WTC11 (cell line): ENCODE measurements around the gene GAA. TPM values are rescaled to one million over a fixed set of nuclear protein-coding genes. Genes with fewer than 3 reads are reported as not detected.

Experiments used
- ATAC-seq: fragments of 200-7000 bp; cut with Tn5 transposase; 2 replicates; pipeline ENCODE4 v1.10.0; 2021; ENCODE audit warnings: mild to moderate bottlenecking, moderate library complexity
- CTCF ChIA-PET: fragments of 300-600 bp; sonication (Branson Sonifier 250); formaldehyde crosslinking; loops from one replicate; lab custom pipeline; 2021; ENCODE audit warnings: antibody characterized with exemption; lab: Charles Lee
- POLR2A ChIA-PET: fragments of 350-600 bp; sonication (Branson Sonifier 250); formaldehyde crosslinking; loops from one replicate; lab custom pipeline; 2021; ENCODE audit warnings: antibody characterized with exemption; lab: Charles Lee
- DNase-seq: peaks from one replicate; pipeline ENCODE4 v3.0.0; 2021; ENCODE audit warnings: low spot score
- H3K27ac Mint-ChIP-seq: 2 replicates; pipeline ENCODE4 v1.8.0; 2021; ENCODE audit warnings: mixed read lengths
- H3K27me3 Mint-ChIP-seq: 2 replicates; pipeline ENCODE4 v1.8.0; 2021; ENCODE audit warnings: low read depth, mild to moderate bottlenecking, moderate library complexity, mixed read lengths
- H3K36me3 Mint-ChIP-seq: 2 replicates; pipeline ENCODE4 v1.8.0; 2021; ENCODE audit warnings: mixed read lengths
- H3K4me1 Mint-ChIP-seq: 2 replicates; pipeline ENCODE4 v1.8.0; 2022; ENCODE audit warnings: mixed read lengths
- H3K4me3 Mint-ChIP-seq: 2 replicates; pipeline ENCODE4 v1.8.0; 2021; ENCODE audit warnings: mild to moderate bottlenecking, moderate library complexity, mixed read lengths
- H3K9me3 Mint-ChIP-seq: 2 replicates; pipeline ENCODE4 v1.8.0; 2021; ENCODE audit warnings: mixed read lengths
- ATF2 ChIP-seq: sonication (generic); formaldehyde crosslinking; IDR thresholded peaks from 2 replicates; pipeline ENCODE4 v1.8.1; 2022; ENCODE audit warnings: low read depth, missing genetic modification reagents, borderline replicate concordance
- CDX4 ChIP-seq: fragments of 250-450 bp; sonication (Bioruptor Pico); IDR thresholded peaks from 2 replicates; pipeline ENCODE4 v1.9.0; 2021; ENCODE audit warnings: moderate library complexity, mild to moderate bottlenecking, inconsistent platforms, borderline replicate concordance
- E2F1 ChIP-seq: sonication (generic); formaldehyde crosslinking; IDR thresholded peaks from 2 replicates; pipeline ENCODE4 v1.8.0; 2022; ENCODE audit warnings: mild to moderate bottlenecking, missing genetic modification reagents
- E2F4 ChIP-seq: sonication (generic); formaldehyde crosslinking; IDR thresholded peaks from 2 replicates; pipeline ENCODE4 v1.8.1; 2022; ENCODE audit warnings: low read depth, mild to moderate bottlenecking, moderate library complexity, missing genetic modification reagents, borderline replicate concordance
- JAZF1 ChIP-seq: fragments of 250-450 bp; sonication (Bioruptor Pico); IDR thresholded peaks from 2 replicates; pipeline ENCODE4 v1.9.0; 2021; ENCODE audit warnings: moderate library complexity, mild to moderate bottlenecking, inconsistent platforms
- MXD4 ChIP-seq: fragments of 250-450 bp; sonication (Bioruptor Pico); IDR thresholded peaks from 2 replicates; pipeline ENCODE4 v1.8.0; 2021; ENCODE audit warnings: mild to moderate bottlenecking, moderate library complexity, borderline replicate concordance
- NR2C2 ChIP-seq: sonication (generic); formaldehyde crosslinking; IDR thresholded peaks from 2 replicates; pipeline ENCODE4 v1.8.0; 2022; ENCODE audit warnings: mild to moderate bottlenecking, missing genetic modification reagents
- NR3C1 ChIP-seq: sonication (generic); formaldehyde crosslinking; conservative IDR thresholded peaks from 2 replicates; pipeline ENCODE4 v1.8.1; 2023; ENCODE audit warnings: low read depth, mild to moderate bottlenecking, missing genetic modification reagents
- PRRX2 ChIP-seq: fragments of 250-450 bp; sonication (Bioruptor Pico); IDR thresholded peaks from 2 replicates; pipeline ENCODE4 v1.8.0; 2021; ENCODE audit warnings: mild to moderate bottlenecking
- USF2 ChIP-seq: sonication (generic); formaldehyde crosslinking; IDR thresholded peaks from 2 replicates; pipeline ENCODE4 v1.8.1; 2023; ENCODE audit warnings: mild to moderate bottlenecking, missing genetic modification reagents, moderate library complexity
- ZBTB21 ChIP-seq: sonication (generic); formaldehyde crosslinking; IDR thresholded peaks from 2 replicates; pipeline ENCODE4 v1.8.1; 2023; ENCODE audit warnings: mild to moderate bottlenecking, missing genetic modification reagents, borderline replicate concordance
- ZBTB43 ChIP-seq: sonication (generic); formaldehyde crosslinking; IDR thresholded peaks from 2 replicates; pipeline ENCODE4 v1.8.1; 2023; ENCODE audit warnings: mild to moderate bottlenecking, missing genetic modification reagents
- ZNF219 ChIP-seq: sonication (generic); formaldehyde crosslinking; IDR thresholded peaks from 2 replicates; pipeline ENCODE4 v1.8.0; 2023; ENCODE audit warnings: missing genetic modification reagents, mild to moderate bottlenecking, borderline replicate concordance
- ZNF671 ChIP-seq: fragments of 250-450 bp; sonication (Bioruptor Pico); IDR thresholded peaks from 2 replicates; pipeline ENCODE4 v1.8.0; 2021; ENCODE audit warnings: mild to moderate bottlenecking
- ZSCAN18 ChIP-seq: fragments of 250-450 bp; sonication (Bioruptor Pico); IDR thresholded peaks from 2 replicates; pipeline ENCODE4 v2.1.2; 2022; ENCODE audit warnings: mild to moderate bottlenecking, moderate library complexity
- total RNA-seq: library from RNA; stranded (reverse); gene quantifications from 3 replicates; pipeline ENCODE4 v1.2.3, GENCODE V29; 2021
- TF ChIP-seq, protein P1 (sequence below): sonication (generic); formaldehyde crosslinking; IDR thresholded peaks from 2 replicates; pipeline ENCODE4 v1.8.1; 2022; ENCODE audit warnings: mild to moderate bottlenecking, moderate library complexity, missing genetic modification reagents
- TF ChIP-seq, protein P2 (sequence below): sonication (generic); formaldehyde crosslinking; IDR thresholded peaks from 2 replicates; pipeline ENCODE4 v1.8.0; 2023; ENCODE audit warnings: missing genetic modification reagents, mild to moderate bottlenecking, borderline replicate concordance
- TF ChIP-seq, protein P3 (sequence below): sonication (generic); formaldehyde crosslinking; IDR thresholded peaks from 2 replicates; pipeline ENCODE4 v1.8.1; 2023; ENCODE audit warnings: mild to moderate bottlenecking, missing genetic modification reagents

Gene GAA
- total RNA-seq, 1 experiment from 2014 or later: 91.6 TPM

DNA sequence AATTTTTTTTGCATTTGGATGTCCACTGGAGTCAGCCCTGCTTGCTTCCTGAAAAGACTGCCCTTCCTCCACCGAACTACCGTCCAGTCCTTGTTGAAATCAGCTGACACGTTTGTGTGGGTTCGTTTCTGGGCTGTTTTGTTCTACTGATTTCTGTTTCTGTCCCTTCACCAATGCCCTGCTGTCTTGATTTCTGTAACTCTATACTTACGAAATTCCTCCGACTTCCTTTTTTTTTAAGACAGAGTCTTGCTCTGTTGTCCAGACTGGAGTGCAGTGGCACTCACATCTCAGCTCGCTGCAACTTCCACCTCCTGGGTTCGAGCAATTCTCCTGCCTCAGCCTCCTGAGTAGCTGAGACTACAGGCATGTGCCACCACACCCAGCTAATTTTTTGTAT lies 8.4 kb upstream of the GAA start (continued):
- no peak for TF ChIP-seq ZBTB43 (CRISPR knock-in tag)

- Mint-ChIP-seq H3K27me3 (peaks cover 8% of the 10 kb centered on the region), H3K9me3 (no peaks in the 10 kb centered on the region), H3K4me3 (no peak overlapping the region), H3K4me1 (no peaks in the 10 kb centered on the region), H3K36me3 (no peaks in the 10 kb centered on the region), H3K27ac (no peak overlapping the region)
- CTCF ChIA-PET: interaction anchor here (0.6 to 1.4 kb wide), 3 partner anchors 12 to 376 kb away, joined by 3 to 7 read pairs (median 4); no protein-coding TSS in a partner anchor
- POLR2A ChIA-PET: no interaction called here
- ATAC-seq (no peak), DNase-seq (no peak)
- TF ChIP-seq NR3C1 (CRISPR knock-in tag) (no peak), NR2C2 (CRISPR knock-in tag) (no peak), JAZF1 (CRISPR knock-in tag) (no peak), ZSCAN18 (CRISPR knock-in tag) (no peak), CDX4 (CRISPR knock-in tag) (no peak), ZNF219 (CRISPR knock-in tag) (no peak), ZNF671 (CRISPR knock-in tag) (no peak), MXD4 (no peak), E2F4 (no peak), E2F1 (CRISPR knock-in tag) (no peak), ZBTB21 (no peak), USF2 (CRISPR knock-in tag) (no peak), PRRX2 (no peak), ATF2 (no peak)
- TF ChIP-seq, protein P1, sequence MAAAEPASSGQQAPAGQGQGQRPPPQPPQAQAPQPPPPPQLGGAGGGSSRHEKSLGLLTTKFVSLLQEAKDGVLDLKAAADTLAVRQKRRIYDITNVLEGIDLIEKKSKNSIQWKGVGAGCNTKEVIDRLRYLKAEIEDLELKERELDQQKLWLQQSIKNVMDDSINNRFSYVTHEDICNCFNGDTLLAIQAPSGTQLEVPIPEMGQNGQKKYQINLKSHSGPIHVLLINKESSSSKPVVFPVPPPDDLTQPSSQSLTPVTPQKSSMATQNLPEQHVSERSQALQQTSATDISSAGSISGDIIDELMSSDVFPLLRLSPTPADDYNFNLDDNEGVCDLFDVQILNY (CRISPR knock-in tag): no peak
- TF ChIP-seq, protein P2, sequence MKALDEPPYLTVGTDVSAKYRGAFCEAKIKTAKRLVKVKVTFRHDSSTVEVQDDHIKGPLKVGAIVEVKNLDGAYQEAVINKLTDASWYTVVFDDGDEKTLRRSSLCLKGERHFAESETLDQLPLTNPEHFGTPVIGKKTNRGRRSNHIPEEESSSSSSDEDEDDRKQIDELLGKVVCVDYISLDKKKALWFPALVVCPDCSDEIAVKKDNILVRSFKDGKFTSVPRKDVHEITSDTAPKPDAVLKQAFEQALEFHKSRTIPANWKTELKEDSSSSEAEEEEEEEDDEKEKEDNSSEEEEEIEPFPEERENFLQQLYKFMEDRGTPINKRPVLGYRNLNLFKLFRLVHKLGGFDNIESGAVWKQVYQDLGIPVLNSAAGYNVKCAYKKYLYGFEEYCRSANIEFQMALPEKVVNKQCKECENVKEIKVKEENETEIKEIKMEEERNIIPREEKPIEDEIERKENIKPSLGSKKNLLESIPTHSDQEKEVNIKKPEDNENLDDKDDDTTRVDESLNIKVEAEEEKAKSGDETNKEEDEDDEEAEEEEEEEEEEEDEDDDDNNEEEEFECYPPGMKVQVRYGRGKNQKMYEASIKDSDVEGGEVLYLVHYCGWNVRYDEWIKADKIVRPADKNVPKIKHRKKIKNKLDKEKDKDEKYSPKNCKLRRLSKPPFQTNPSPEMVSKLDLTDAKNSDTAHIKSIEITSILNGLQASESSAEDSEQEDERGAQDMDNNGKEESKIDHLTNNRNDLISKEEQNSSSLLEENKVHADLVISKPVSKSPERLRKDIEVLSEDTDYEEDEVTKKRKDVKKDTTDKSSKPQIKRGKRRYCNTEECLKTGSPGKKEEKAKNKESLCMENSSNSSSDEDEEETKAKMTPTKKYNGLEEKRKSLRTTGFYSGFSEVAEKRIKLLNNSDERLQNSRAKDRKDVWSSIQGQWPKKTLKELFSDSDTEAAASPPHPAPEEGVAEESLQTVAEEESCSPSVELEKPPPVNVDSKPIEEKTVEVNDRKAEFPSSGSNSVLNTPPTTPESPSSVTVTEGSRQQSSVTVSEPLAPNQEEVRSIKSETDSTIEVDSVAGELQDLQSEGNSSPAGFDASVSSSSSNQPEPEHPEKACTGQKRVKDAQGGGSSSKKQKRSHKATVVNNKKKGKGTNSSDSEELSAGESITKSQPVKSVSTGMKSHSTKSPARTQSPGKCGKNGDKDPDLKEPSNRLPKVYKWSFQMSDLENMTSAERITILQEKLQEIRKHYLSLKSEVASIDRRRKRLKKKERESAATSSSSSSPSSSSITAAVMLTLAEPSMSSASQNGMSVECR (CRISPR knock-in tag): no peak
- TF ChIP-seq, protein P3, sequence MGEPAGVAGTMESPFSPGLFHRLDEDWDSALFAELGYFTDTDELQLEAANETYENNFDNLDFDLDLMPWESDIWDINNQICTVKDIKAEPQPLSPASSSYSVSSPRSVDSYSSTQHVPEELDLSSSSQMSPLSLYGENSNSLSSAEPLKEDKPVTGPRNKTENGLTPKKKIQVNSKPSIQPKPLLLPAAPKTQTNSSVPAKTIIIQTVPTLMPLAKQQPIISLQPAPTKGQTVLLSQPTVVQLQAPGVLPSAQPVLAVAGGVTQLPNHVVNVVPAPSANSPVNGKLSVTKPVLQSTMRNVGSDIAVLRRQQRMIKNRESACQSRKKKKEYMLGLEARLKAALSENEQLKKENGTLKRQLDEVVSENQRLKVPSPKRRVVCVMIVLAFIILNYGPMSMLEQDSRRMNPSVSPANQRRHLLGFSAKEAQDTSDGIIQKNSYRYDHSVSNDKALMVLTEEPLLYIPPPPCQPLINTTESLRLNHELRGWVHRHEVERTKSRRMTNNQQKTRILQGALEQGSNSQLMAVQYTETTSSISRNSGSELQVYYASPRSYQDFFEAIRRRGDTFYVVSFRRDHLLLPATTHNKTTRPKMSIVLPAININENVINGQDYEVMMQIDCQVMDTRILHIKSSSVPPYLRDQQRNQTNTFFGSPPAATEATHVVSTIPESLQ (CRISPR knock-in tag): no peak
These were observed 6.1 kb upstream of the GAA start for GRCh38 chr17:80095038-80095843.
